ENCODE measurements around the gene TMEM273. TPM values are rescaled to one million over a fixed set of nuclear protein-coding genes. Genes with fewer than 3 reads are reported as not detected.

TMEM273 gene
- total RNA-seq, 4 donors from 2014 or later: 3.2 to 12.2 (median 7.1) TPM

DNA sequence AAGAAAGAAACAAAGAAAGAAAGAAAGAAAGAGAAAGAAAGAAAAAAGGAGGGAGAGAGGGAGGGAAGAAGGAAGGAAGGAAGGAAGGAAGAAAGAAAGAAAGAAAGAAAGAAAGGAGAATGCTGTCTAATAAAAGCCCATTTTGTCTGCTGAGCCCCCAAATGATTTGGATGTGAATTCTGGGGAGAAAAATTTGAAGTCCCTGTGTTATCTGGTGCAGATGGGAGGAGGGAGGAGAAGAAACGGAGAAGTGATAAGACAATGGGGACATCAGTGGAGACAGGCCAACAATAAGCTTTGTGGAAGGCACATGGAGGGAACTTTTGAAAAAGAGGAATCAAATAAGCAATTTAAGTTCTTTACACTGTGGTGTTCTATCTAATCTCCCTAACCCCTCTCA is 24.6 kb upstream of the TMEM273 start:
- peak in 1 of 2 donors; percentile 26 for DNase-seq (ENCODE audit: low spot score in 2 of 2)
- no peak overlapping the region for H3K4me3 ChIP-seq (ENCODE audit: low read depth, poor library complexity, severe bottlenecking)
- TF ChIP-seq, protein P1, sequence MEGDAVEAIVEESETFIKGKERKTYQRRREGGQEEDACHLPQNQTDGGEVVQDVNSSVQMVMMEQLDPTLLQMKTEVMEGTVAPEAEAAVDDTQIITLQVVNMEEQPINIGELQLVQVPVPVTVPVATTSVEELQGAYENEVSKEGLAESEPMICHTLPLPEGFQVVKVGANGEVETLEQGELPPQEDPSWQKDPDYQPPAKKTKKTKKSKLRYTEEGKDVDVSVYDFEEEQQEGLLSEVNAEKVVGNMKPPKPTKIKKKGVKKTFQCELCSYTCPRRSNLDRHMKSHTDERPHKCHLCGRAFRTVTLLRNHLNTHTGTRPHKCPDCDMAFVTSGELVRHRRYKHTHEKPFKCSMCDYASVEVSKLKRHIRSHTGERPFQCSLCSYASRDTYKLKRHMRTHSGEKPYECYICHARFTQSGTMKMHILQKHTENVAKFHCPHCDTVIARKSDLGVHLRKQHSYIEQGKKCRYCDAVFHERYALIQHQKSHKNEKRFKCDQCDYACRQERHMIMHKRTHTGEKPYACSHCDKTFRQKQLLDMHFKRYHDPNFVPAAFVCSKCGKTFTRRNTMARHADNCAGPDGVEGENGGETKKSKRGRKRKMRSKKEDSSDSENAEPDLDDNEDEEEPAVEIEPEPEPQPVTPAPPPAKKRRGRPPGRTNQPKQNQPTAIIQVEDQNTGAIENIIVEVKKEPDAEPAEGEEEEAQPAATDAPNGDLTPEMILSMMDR (IDR thresholded peaks at IDR 0.05): no peak
- TF ChIP-seq POLR2A (IDR thresholded peaks at IDR 0.05): no peak
- intact Hi-C loops (cut with DNase I; ENCODE audit: low total_unique reads): no loop called here
- whole genome bisulfite sequencing, 2 donors: 48 to 57% methylated on average over 1 of the region's 1 CpG

DNA sequence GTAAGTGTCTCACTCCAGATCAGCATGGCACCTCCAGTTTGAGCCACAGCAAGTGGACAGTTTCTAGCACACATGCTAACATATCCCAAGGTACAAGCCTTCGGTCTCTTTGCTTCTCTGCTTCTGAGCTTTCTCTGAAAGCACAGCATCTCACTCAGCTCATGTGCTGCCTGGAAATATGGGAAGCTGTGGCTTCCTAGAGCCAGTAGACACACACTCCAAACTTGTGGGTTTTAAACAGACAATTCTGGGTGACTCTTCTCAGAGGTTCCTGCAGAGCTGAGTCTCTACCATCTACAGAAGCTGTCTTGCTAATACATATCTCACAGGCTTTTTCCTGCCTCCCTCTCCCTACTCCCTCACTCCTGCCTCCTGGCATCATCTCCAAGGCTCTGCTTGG is 23.9 kb upstream of the TMEM273 start:
- DNase-seq (ENCODE audit: low spot score in 2 of 2): no peak
- intact Hi-C loops (cut with DNase I; ENCODE audit: low total_unique reads): no loop called here
- TF ChIP-seq, protein P1 (IDR thresholded peaks at IDR 0.05): no peak
- TF ChIP-seq POLR2A (IDR thresholded peaks at IDR 0.05): no peak
- H3K4me3 ChIP-seq (ENCODE audit: low read depth, poor library complexity, severe bottlenecking): no peak overlapping the region
- 90 to 100% methylated on average over 1 of the region's 1 CpG for whole genome bisulfite sequencing, 2 donors

DNA sequence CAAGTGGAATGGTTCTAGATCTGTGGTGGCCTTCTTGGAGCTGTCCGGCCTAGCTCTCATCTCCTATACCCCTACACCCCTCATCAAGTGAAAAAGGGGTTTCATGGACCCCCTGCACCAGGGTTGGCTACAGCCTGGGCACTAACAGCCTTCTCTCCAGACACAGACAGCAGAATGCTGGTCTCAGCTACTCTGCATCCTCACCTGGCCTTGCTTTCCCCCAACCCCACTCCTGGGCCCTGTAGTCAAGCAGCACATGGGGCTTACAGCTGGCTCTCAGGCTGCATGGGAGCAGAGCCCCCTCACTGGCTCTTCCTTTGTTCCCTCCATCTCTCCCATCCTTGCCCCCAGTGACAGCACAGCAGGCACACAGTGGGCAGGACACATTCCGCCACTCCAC is 20.8 kb upstream of the TMEM273 start:
- no peak overlapping the region for H3K4me3 ChIP-seq (ENCODE audit: low read depth, poor library complexity, severe bottlenecking)
- 89 to 100% methylated on average over 2 of the region's 2 CpGs for WGBS, 2 donors
- intact Hi-C loops (cut with DNase I; ENCODE audit: low total_unique reads): no loop called here
- TF ChIP-seq POLR2A (IDR thresholded peaks at IDR 0.05): no peak
- TF ChIP-seq, protein P1 (IDR thresholded peaks at IDR 0.05): no peak
- peak in 1 of 2 donors; percentile 64 for DNase-seq (ENCODE audit: low spot score in 2 of 2)

DNA sequence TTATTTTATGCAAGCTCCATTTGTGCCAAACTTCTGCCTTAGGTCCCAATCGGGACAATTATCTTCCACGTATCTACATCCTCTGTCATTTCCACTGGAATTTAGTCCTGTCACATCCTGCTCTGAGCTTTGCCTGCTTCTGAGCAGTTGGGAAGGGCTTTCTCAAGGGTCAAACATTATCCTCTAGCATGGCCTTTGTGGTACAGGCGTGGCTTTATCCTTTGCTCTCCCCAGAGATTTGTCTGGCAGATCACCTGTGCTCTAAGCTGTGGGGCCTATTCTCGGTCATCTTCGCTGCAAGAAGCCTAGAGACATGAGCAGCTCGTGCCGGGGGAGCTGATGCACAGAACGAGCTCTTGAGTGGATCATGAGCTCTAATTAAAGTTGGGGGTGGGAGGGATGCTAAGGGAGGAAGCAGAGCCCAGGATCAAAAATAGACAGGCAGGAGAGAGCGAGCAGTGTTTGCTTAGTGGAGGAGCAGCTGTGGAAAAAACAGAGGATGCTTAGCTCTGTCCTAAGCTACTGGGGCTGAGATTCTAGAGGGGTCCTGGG is 19.8 kb upstream of the TMEM273 start:
- intact Hi-C loops (cut with DNase I; ENCODE audit: low total_unique reads): no loop called here
- WGBS, 2 donors: 77 to 82% methylated on average over 9 of the region's 9 CpGs
- no peak for DNase-seq (ENCODE audit: low spot score in 2 of 2)
- H3K4me3 ChIP-seq (ENCODE audit: low read depth, poor library complexity, severe bottlenecking): no peak overlapping the region
- TF ChIP-seq, protein P1 (IDR thresholded peaks at IDR 0.05): no peak
- no peak for TF ChIP-seq POLR2A (IDR thresholded peaks at IDR 0.05)

DNA sequence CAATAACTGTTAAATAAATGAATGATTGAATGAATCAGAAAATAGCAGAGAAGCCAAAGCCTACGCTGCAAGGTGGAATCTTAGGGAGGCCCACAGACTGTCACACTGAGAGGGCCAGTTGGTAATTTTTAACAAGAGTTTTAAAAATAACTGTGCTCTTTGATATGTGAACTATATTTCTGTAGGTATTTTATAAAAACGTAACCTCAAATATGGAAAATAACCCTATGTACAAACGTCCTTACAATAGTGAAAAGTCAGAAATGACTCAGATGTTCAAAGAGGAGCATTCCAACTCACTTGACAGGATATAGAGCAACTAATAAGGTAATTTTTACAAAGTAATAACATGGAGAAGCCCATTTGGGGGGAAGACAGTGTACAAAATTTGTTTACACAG is 18.9 kb upstream of the TMEM273 start:
- intact Hi-C loops (cut with DNase I; ENCODE audit: low total_unique reads): no loop called here
- no peak for DNase-seq (ENCODE audit: low spot score in 2 of 2)
- TF ChIP-seq, protein P1 (IDR thresholded peaks at IDR 0.05): no peak
- TF ChIP-seq POLR2A (IDR thresholded peaks at IDR 0.05): no peak
- 79 to 80% methylated on average over 3 of the region's 3 CpGs for WGBS, 2 donors
- no peak overlapping the region for H3K4me3 ChIP-seq (ENCODE audit: low read depth, poor library complexity, severe bottlenecking)

DNA sequence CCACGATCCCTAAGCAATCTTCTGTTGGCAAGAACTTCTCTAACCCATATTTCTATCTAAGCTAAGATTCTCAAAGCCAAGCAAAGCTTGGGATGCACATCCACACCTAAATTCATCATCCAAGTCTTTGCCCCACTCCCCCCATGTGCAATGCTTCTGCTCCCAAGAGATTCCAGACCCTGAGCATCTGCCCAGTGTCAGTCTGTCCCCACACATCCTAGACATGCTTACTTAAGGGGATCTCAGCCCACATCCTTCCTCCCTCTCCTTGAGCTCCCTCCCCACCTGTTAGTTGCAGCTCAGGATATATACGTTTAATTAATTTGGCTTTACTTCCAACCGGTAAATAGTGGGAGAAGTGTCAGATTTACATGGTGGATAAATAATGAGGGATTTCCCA is 17.0 kb upstream of the TMEM273 start:
- no peak overlapping the region for H3K4me3 ChIP-seq (ENCODE audit: low read depth, poor library complexity, severe bottlenecking)
- whole genome bisulfite sequencing, 2 donors: 73 to 74% methylated on average over 3 of the region's 3 CpGs
- TF ChIP-seq POLR2A (IDR thresholded peaks at IDR 0.05): no peak
- TF ChIP-seq, protein P1 (IDR thresholded peaks at IDR 0.05): no peak
- DNase-seq (ENCODE audit: low spot score in 2 of 2): no peak
- intact Hi-C loops (cut with DNase I; ENCODE audit: low total_unique reads): no loop called here

All from lower leg skin (tissue), 4 donors.